GM19043 (cell line): ENCODE results near the gene POTEF.
"Not testable (repeated sequence)": the region's sequence is repeated elsewhere in the genome, so short reads cannot be mapped to it uniquely, and the experiment has no call there.

Experiments used
- ATAC-seq: cut with Tn5 transposase; IDR thresholded peaks from one replicate; pipeline ENCODE4 v1.9.1; 2021; ENCODE audit warnings: low read depth; ENCODE audit not compliant: unreplicated experiment

The POTEF gene

DNA sequence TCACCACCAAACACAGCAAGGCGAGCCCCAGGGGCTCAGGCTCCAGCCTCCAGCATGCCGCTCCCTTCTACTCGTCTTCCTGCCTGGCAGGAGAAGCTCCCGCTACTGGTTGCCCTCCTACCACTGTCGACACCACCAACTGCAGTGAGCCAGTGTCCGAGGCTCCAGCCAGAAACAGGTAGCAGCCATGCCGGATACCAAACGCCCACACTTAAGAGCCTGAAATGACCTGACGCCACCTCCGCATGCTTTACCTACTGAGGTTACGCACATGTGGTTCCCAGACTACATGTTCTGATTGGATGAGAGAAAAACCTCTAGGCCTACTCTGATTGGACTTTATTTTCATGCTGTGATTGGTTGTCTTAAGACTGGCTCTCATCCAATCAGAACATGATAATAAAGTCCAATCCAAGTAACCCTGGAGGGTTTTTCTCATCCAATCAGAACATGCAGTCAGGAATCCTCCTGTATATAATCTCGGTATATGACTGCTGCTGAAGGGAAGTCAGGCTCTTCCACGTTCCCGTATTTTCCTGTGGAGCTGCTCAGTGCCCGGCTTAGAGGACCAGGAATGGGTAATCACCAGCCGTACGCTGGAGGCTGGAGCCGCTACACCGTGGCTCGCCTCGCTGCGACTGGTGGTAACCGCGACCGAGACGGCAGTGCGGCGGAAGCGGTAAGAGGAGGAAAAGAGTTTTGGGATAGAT is at the start of gene POTEF:
TSS of gene POTEF (minus strand) at position 103 of the 710 bp plus-strand sequence. CDS start 8,707 bp downstream, outside the sequence.
- not testable (repeated sequence) for ATAC-seq

DNA sequence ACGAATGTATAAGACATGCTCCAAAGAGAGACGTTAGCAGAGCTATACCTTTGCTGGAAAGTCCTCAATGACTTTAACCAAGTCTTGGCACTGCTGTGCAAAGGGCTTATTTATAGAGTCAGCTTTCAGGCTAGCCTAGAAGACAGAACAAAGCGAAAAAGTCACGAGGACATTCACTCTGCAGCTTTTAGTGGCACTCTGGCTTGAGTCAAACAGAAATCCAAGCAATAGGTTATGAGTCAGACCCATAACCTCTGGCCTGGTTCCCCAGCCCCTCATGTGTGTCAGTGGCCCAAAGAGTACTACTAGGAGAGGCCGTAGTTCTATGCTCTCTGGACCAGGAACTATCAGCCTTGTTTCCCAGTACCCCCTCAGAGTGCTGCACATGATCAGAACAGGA is 45.8 kb upstream of the POTEF start:
- ATAC-seq, result not testable (repeated sequence)

DNA sequence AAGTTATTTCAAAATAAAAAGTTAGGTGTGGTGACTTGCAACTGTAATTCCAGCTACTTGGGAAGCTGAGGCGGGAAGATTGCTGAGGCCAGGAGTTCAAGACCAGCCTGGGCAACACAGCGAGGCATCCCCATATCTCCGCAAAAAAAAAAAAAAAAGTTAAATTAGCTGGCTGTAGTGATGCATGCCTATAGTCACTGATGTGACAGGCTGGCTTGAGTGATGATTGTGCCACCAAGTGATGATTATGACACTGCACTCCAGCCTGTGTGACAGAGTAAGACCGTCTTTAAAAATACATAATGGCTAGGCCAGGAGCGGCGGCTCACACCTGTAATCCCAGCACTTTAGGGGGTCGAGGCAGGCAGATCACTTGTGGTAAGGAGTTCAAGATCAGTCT is 40.9 kb upstream of the POTEF start:
- no peak for ATAC-seq

DNA sequence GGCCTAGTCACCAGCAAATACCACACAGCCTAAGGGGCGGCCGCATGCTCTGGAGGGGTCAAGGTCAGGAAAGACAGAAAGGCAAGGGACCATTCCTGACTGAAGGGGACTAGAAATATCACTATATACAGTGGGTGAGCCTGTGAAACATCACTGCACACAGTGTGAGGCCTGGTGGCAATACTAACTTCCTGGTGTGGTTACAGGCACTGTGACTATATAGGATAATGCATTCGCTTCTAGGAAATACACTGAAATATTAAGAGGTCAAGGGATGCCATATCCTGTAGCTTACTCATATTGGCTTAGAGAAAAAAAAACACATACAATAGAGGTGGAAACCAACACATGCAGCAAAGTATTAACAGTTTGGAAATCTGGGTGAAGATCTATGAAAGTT is 40.1 kb upstream of the POTEF start:
- ATAC-seq, result not testable (repeated sequence)

DNA sequence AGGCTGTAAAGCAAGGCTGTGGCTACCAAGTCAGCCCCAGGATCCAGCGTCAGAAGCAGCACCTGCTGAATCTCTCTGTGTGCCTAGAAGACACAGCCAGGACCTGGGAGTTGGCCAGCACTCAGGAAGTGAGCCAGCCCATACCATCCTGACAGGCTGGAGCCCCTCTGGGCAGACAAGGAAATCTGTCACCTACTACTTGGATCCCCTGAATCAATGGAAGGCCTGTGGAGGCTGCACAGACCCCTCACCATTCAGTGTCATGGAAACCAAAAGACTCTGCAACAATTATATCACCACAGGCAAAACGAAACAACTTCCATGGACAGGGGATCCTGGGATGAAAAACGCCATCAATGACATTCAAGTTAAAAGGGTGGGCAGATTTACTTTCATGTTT is 37.6 kb upstream of the POTEF start:
- not testable (repeated sequence) for ATAC-seq

DNA sequence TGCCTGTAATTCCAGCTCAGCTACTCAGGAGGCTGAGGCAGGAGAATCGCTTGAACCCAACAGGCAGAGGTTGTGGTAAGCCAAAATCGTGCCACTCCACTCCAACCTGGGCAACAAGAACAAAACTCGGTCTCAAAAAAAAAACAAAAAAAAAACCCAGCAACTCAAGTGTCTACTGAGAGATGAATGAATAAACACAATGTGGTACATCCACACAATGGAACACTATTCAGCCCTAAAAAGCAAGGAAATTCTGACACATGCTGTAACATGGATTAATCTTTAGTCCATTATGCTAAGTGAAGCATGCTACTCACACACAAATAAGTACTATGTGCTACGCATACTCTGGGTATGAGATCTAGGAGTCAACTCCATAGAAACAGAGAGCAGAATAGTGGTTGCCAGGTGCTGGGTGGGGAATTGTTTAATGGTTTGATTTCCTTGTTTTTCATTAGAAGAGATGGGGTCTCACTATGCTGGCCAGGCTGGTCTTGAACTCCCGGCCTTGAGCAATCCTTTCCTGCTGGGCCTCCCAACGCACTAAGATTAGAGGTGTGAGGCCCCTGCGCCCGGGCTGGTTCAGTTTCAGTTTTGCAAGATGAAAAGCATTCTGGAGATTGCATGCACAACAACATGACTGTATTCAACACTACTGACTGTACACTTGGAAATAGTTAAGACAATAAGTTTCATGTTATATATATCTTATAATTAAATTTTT is 36.4 kb upstream of the POTEF start:
- no peak for ATAC-seq

DNA sequence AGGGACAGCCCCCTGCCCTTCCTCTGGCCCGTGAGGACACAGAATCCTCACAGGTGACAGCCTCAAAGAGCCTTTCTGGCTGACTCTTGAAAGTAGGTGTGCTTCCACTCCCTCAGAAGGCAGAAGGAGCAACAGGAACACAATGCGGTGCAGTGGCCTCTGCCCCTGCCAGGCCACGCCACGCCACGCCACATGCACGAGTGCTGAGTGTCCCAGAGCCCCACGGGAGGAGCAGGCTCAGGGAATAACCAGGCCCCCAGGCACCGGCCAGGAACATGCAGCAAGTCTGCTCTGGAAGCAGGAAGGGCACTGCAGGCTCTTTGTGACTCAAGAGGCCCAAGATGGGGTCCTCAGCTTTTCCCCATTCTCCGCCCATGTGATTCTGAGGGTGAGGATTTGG is 33.9 kb upstream of the POTEF start:
- no peak for ATAC-seq

DNA sequence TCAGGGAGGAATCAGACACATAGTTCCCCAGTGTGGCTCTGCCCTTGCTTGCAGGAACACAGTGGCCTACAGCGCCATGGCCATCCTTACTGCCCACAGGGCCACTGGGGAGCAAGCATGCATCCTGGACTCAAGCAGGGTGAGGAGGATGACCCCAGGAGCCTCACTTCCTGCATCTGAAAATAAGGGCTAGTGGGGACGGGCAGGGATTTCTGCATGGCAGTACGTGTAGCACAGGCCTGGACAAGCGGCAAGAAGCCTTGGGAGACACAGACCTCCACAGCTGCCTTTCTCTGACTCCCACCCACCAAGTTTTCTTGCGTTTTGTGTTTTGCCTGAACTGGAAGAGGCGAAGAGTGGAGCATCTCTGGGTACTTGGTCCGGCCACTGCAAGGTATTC is 33.5 kb upstream of the POTEF start:
- not testable (repeated sequence) for ATAC-seq

DNA sequence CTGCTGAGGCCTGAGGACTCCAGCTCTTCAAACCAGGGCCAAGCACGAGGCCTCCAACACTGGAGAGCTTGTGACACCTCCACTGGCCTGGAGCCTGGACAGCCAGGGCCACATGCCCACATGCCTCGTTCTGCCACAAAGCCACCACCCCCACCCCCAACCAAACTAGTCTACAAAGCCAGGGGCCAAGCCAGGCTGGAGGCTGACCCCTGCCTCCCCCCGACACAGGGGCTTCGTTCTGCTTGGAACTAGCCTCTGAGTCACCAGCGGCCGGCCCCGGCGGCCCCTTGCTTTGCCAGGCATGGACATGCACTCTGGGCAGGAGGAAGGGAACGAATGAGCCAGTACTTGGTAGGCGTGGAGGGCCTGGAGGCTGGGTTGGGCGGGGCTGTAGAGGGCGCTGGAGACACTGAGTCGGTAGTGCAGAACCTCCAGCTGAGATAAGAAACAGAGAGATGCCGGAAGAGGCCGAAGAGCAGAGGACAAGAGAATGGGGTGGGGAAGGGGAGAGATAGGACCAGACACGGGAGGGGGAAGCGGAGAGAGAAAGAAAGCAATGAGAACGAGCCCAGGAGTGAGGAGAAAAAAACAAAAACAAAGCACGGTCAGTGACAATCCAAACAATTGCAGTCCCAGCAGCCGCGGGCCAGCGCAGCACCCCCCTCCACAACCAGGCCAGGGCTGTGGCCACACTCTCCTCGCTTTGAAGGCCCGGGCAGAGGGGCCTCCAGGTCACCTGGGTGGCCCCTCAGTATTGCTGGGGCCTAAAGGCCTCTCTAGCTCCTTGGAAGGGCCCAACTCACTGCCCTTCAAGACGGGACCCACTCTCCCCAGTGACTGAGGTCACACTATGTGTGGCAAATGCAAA is 32.0 kb upstream of the POTEF start:
- ATAC-seq, result not testable (repeated sequence)

DNA sequence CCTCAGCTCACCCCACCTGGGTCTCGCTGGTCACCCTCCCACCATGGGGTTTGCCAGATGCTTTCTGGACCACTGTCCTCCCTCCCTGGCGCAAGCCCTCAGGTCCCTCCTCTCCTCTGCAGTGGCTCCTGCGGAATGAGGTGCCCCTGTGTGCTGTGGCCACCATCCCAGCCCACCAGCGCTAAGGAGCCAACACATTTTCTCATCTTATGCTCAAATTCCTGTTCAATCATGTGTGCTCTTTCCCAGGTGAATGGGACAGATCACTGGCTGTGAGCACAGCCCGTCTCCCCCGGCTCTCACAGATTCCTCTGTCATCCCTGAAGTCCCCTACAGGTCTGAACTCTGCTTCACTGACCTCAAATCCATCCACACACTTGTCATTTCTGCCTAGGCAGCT is 31.1 kb upstream of the POTEF start:
- ATAC-seq, result no peak

DNA sequence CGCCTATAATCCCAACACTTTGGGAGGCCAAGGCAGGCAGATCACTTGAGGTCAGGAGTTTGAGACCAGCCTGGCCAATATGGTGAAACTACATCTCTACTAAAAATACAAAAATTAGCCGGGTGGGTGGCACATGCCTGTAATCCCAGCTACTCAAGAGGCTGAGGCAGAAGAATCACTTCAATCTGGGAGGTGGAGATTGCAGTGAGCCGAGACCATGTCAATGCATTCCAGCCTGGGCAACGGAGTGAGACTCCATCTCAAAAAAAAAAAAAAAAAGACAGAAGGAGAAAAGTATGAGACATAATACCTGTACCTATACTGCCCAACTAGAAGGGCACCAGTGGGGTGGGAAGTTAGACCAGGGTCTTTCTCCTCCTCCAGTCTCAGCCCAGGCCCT is 30.4 kb upstream of the POTEF start:
- not testable (repeated sequence) for ATAC-seq

DNA sequence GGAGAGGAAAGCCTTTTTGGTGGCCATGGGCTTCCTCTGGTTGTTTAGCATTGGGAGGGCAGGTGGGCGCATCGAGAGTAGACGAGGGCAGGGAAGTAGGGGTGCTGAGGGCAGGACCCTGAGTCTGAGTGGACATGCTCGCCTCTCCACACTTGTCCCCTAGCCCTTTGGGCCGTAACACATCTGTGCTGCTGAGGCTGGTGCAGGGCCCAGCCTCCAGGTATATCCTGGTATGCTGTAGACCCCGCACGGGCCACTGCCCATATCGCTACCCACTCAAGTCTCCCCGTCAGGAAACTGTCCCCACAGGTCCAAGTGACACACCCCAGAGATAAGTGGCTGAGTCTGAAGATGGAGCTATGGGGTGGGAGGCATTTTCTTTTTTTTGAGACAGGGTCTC is 29.6 kb upstream of the POTEF start:
- ATAC-seq, result no peak

DNA sequence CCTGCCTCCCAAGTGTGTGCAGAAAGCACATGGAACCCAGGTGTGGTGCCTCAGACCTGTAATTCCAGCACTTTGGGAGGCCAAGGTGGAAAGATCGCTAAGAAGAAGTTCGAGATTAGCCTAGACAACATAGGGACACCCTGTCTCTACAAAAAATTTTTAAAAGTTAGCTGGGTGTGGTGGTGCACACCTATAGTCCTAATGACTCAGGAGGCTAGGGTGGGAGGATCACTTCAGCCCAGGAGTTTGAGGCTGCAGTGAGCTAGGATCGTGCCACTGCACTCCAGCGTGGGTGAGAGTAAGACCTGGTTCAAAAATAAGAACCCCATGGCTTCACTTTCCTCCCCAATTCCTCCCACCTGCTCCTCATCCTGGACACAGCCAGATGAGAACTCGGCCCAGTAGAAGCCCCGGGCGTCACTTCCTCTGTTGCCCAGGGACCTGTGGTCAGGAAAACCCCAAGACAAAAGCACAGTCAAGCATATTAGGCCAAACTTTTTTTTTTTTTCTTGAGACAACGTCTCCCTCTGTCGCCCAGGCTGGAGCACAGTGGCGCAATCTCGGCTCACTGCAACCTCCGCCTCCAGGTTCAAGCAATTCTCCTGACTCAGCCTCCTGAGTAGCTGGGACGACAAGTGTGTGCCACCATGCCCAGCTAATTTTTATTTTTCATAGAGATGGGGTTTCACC is 28.9 kb upstream of the POTEF start:
- peak; percentile 88 for ATAC-seq

DNA sequence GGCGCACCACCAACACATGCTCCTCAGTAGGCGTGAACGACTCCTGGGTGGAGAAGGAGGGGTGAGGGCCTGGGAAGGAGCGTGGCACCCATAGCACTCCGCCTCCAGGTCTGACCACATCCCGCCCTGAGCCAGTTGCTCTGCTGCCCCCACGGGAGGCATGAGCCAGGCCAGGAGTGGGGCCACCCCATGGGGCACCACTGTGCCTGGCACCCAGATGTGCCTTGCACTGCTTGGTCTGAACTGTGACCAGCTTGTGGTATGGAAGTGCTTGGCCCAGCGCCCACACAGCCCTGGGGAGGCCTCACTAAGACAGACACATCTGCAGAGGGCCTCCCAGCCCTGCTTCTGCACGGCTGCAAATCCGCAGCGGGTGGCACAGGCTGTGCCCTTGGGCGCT is 28.3 kb upstream of the POTEF start:
- ATAC-seq, result not testable (repeated sequence)

DNA sequence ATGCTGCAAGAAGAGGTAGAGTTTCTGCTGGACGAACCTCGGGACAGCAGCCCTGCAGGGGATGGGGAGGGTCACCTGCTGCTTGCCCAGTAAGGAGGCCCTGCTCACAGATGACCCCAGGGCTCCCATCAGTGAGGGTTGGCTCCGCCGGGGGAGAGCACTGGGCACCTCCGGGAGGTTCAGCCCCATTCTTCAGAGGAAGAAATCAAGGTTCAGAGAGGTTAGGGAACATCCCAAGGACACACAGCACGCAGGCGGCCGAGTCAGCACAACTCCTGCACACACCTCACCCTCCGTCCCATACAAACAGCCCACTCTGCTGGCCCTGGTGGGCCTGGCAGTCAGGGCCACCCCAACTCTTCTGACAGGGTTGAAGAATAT is 27.6 kb upstream of the POTEF start:
- no peak for ATAC-seq

DNA sequence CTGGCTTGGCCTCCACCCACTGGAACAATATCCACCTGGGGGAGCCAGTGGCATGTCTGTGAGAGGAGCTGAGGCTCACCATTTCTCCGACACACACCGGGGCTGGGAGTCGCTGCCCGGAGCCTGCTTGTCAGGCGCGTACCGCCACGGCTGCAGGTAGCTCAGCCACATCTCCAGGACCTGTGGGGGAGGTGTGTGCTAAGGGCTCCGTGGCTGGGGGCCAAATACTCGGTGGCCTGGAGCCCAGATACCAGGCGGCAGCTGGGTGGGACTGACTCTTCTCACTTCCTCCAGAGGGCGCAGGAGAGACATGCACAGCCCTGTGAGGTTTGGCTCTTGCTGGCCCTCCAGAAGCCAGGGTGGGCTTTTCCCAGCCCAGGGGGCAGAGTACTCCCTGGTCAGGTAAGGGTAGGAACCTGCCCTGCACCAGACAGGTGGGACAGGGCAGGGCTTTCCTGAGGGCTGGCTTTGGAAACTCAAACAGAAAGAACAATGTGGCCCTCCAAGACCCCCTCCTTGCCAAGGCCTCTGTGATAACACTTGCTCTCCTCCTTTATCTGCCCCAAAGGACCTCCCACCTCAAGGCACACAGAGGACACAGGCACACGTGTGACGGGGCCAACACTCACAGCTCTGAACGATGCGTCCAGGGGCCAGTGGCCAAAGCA is 27.1 kb upstream of the POTEF start:
- ATAC-seq, result not testable (repeated sequence)

DNA sequence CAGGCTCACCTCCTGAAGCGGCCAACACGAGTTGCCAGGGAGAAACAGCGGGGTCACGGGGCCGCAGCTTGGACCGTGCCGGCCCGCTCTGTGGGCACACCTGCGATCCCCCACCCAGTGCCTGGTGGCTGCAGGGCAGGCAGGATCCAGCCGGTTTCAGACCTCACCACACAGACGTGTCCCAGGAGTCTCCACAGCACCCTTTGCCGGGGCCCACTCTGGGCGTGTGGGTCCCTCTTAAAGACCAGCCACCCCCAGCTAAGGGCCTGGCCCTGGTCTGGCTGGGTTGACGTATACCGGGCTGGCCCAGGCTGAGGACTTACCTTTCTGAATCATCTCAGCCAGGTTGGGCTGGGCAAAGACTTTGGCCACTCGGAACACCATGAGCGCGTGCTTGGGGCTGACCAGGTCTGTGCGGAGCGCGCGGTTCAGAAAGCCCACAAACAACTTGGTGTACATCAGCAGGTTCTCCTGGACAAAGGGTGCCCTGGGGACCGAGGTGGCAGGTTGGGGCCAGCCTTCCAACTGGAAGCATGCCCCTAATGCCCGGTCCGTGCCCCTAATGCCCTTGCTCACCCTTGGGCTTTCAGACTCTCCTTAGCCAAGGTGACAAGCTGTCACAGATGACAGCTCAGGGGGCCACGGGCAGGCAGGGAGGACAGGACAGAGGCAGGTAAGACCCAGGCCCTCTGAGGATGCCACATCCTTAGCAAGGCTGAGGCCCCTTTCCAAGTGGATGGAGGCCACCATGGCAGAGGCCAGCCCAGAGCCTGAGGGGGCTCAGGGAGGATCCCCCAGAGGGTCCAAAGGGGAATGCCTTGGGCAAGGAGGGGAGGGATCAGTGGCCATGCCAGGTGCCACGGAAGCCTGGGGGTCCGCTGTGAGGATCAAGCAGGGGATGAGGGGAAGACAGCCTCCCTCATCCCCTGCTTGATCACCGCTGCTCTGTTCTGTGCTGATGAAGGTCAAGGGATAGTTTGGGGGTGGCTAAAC is 26.0 kb upstream of the POTEF start:
- no peak for ATAC-seq

DNA sequence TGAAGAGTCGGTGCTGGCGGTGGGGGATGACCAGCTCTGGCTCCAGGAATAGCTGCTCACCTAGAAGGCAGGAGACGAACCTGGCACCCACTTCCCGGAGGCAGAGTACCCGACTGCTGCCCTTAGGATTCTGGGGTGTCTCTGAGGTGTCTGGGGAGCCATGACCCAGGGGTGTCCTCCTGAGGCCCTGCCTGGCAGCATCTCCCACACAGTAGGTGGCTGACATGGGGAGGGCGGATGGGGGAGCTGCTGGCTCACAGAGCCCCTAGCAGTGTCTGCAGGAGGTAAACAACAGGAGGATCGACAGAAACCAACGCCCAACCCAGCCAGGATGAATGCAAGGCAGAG is 25.4 kb upstream of the POTEF start:
- ATAC-seq, result not testable (repeated sequence)
